Measurements from ENCODE around the gene TMPRSS9.
A peak's percentile ranks its signal among the peaks of the same experiment; 100 is the strongest.

TMPRSS9 gene

DNA sequence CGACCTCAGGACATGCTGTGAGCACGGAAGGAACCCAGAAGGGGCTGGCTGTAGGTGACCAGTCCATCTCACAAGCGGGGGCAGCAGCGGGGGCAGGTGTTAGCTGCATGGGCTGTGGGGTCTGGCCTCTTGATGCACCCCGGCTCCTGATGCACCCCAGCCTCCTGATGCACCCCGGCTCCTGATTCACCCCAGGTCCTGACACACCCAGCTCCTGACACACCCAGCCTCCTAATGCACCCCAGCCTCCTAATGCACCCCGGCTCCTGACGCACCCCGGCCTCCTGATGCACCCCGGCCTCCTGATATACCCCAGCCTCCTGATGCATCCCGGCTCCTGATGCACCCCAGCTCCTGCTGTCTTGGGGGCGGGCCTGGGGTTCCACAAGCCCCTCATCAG is 39.1 kb upstream of the TMPRSS9 start:
- DNase-seq (ENCODE audit: low read depth, low spot score) = no peak
- no peaks in the 10 kb centered on the region for H3K27me3 ChIP-seq (ENCODE audit: control insufficient read depth, insufficient read depth, low read length)
- peaks cover 17% of the 10 kb centered on the region; the same call in 1 of the 2 replicates for H3K36me3 ChIP-seq (ENCODE audit: control insufficient read depth, insufficient read depth, low read length)
- WGBS (ENCODE audit: insufficient coverage, insufficient read length) = no CpG with 5 or more reads among the region's 12 CpGs
- H3K4me3 ChIP-seq (ENCODE audit: low read length) = no peak overlapping the region
- no peak overlapping the region for H3K27ac ChIP-seq (ENCODE audit: low read length)
- no peaks in the 10 kb centered on the region for H3K9me3 ChIP-seq (ENCODE audit: control insufficient read depth, insufficient read depth, low read length)
- no peaks in the 10 kb centered on the region for H3K4me1 ChIP-seq (ENCODE audit: control insufficient read depth, insufficient read depth, low read length)

DNA sequence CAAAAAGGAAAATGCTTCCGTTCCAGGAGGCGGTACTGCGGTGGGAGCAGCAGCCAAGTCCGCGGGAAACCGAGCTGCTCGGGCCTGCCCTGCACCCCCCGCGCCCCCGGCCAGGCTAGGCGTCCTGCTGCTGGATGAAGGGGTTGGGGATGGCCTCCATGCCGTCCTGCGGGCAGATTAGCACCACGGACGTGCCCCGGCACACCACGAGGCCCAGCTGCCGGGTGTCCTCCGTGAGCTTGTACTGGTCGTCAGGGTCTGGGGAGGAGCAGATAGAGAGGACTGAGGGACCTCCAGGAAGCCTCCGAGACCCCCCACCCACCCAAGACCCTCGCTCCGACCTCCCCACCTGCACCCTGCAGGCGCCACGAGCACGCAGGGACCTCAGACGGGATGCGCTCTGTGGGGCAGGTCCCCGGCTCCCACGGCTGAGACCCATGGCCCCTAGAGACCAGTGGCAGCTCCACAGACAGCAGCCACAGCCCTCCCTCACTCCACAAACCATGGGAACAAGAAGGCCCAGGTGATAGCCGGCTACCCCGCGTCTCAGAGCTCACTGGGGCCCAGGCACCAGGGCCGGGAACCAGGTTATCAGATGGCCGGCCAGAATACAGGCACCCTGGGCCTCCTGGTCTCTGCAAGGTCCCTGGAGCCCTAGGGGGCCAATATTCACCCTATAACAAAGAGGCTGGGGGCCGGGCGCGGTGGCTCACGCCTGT is 38.3 kb upstream of the TMPRSS9 start:
- no peak overlapping the region for H3K27ac ChIP-seq (ENCODE audit: low read length)
- DNase-seq (ENCODE audit: low read depth, low spot score) = no peak
- no peaks in the 10 kb centered on the region for H3K27me3 ChIP-seq (ENCODE audit: control insufficient read depth, insufficient read depth, low read length)
- H3K36me3 ChIP-seq (ENCODE audit: control insufficient read depth, insufficient read depth, low read length) = peaks cover 18% of the 10 kb centered on the region; the same call in 1 of the 2 replicates
- H3K4me3 ChIP-seq (ENCODE audit: low read length) = no peak overlapping the region
- WGBS (ENCODE audit: insufficient coverage, insufficient read length) = no CpG with 5 or more reads among the region's 39 CpGs
- no peaks in the 10 kb centered on the region for H3K9me3 ChIP-seq (ENCODE audit: control insufficient read depth, insufficient read depth, low read length)
- H3K4me1 ChIP-seq (ENCODE audit: control insufficient read depth, insufficient read depth, low read length) = no peaks in the 10 kb centered on the region

DNA sequence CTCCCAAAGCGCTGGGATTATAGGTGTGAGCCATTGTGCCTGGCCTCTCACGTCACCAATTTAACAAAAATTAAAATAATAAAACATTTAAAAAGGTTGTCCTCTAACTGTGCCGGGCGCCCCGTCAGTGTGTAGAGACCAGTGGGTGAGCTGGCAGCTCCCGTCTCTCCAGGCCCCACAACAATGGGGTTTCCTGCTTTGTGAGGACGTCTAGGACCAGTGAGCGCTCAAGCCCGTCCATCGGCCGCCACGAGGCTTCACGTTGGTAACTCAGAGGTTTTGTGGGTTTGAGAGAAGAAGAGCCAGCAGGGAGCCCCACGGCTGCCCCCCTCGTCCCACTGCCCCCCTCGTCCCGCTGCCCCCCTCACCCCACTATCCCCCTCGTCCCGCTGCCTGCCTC is 36.4 kb upstream of the TMPRSS9 start:
- Histone ChIP-seq H3K9me3 (ENCODE audit: control insufficient read depth, insufficient read depth, low read length) (no peaks in the 10 kb centered on the region), H3K4me3 (ENCODE audit: low read length) (no peak overlapping the region), H3K4me1 (ENCODE audit: control insufficient read depth, insufficient read depth, low read length) (peaks cover 2% of the 10 kb centered on the region; the same call in 1 of the 2 replicates), H3K27me3 (ENCODE audit: control insufficient read depth, insufficient read depth, low read length) (no peaks in the 10 kb centered on the region), H3K36me3 (ENCODE audit: control insufficient read depth, insufficient read depth, low read length) (peaks cover 18% of the 10 kb centered on the region; the same call in 1 of the 2 replicates), H3K27ac (ENCODE audit: low read length) (no peak overlapping the region)
- no CpG with 5 or more reads among the region's 19 CpGs for WGBS (ENCODE audit: insufficient coverage, insufficient read length)
- no peak for DNase-seq (ENCODE audit: low read depth, low spot score)

DNA sequence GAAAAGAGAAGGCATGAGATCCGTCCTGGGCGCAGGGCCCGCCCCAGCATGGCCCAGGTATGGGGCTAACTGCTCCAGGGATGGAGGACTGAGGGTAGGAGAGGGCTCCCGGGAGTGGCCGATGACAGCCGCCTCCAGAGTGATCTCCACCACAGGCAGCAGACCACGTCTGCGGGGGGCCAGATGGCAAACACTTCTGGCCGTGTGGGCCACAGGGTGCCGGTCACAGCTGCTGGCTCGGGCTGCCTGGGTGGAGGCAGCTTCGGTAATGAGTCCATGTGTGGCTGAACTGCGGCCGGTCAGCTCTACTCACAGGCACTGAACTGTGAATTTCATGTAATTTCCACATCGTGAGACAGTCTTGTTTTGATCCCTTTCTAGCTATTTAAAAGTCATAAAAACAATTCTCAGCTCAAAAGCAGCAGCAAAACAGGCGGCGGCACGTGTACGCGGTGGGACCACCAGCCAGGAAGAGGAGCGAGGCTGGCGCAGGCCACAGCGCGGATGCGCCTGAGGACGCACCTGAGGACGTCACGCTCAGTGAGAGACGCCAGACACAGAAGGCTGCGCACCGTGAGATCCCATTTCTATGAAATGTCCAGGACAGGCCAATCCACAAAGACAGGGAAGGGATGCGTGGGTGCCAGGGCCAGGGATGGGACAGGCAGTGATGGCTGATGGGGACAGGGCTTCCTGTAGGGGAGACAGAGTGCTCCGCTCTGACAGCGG is 35.7 kb upstream of the TMPRSS9 start:
- Histone ChIP-seq H3K4me3 (ENCODE audit: low read length) (no peak overlapping the region), H3K36me3 (ENCODE audit: control insufficient read depth, insufficient read depth, low read length) (peaks cover 18% of the 10 kb centered on the region; the same call in 1 of the 2 replicates), H3K27me3 (ENCODE audit: control insufficient read depth, insufficient read depth, low read length) (no peaks in the 10 kb centered on the region), H3K9me3 (ENCODE audit: control insufficient read depth, insufficient read depth, low read length) (no peaks in the 10 kb centered on the region), H3K4me1 (ENCODE audit: control insufficient read depth, insufficient read depth, low read length) (peaks cover 2% of the 10 kb centered on the region; the same call in 1 of the 2 replicates), H3K27ac (ENCODE audit: low read length) (no peak overlapping the region)
- DNase-seq (ENCODE audit: low read depth, low spot score) = no peak
- WGBS (ENCODE audit: insufficient coverage, insufficient read length) = no CpG with 5 or more reads among the region's 34 CpGs

DNA sequence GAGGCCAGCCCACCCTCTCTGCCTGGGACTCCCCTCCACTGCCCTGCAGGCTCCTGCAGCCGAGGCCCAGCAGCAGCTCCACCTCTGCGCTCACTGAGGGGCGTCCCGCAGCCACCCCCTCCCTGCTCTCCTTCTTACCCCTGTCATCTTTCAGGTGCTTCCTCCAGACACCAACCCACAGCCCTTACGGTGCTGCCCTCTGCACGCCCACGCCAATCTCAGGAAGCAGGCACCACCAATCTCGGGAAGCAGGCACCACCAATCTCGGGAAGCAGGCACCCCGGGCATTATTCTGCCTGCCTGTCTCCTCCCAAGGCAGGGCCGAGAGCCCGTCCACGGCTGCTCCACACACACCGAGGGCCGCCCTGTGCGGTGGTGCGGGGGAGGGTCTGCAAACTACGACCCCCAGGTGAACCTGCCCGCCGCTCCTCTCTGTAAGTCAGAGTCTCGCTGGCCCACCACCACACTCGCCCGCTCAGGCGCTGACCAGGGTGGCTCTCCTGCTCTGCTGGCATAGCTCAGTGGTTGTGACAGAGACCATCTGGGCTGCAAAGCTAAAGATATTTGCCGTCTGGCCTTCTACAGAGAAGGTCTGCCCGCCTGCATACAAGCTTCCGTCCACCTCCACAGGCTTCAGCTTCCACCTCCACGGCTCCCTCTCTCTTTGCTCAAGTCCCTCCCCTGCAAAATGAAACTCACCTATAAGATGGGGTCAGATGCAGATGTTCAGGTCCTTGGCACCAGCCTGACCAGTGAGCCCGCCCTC is 34.6 kb upstream of the TMPRSS9 start:
- Histone ChIP-seq H3K9me3 (ENCODE audit: control insufficient read depth, insufficient read depth, low read length) (no peaks in the 10 kb centered on the region), H3K4me1 (ENCODE audit: control insufficient read depth, insufficient read depth, low read length) (peaks cover 2% of the 10 kb centered on the region; the same call in 1 of the 2 replicates), H3K27me3 (ENCODE audit: control insufficient read depth, insufficient read depth, low read length) (no peaks in the 10 kb centered on the region), H3K36me3 (ENCODE audit: control insufficient read depth, insufficient read depth, low read length) (peaks cover 18% of the 10 kb centered on the region; the same call in 1 of the 2 replicates), H3K4me3 (ENCODE audit: low read length) (no peak overlapping the region), H3K27ac (ENCODE audit: low read length) (no peak overlapping the region)
- WGBS (ENCODE audit: insufficient coverage, insufficient read length) = no CpG with 5 or more reads among the region's 29 CpGs
- no peak for DNase-seq (ENCODE audit: low read depth, low spot score)

DNA sequence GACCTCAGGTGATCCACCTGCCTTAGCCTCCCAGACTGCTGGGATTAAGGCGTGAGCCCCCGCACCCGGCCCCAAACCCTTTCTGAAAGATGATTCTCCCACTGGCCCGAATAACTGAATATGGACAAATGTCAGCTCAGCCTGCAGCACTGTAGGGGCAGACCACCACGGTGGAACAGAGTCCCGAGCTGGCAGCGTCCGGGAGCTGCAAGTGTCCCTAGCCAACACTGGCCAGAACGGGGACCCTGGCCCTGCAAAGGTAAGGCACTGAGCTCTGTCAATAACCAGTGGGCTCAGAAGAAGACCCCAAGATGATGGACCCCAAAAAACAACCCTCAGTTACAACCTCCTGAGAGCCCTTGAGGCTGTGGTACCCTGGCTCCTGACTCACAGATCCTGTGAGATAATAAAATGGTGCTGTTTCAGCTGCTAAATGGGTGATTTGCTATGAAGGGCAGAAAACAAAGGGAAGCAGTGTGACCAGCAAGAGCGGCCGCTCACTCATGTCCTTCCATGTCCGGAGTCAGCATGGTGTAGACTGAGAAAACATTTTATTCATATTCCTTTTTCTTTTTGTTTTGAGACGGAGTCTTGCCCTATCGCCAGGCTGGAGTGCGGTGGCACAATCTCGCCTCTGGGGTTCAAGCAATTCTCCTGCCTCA is 33.2 kb upstream of the TMPRSS9 start:
- no peak for DNase-seq (ENCODE audit: low read depth, low spot score)
- Histone ChIP-seq H3K4me1 (ENCODE audit: control insufficient read depth, insufficient read depth, low read length) (peaks cover 5% of the 10 kb centered on the region), H3K27me3 (ENCODE audit: control insufficient read depth, insufficient read depth, low read length) (no peaks in the 10 kb centered on the region), H3K27ac (ENCODE audit: low read length) (no peak overlapping the region), H3K4me3 (ENCODE audit: low read length) (no peak overlapping the region), H3K36me3 (ENCODE audit: control insufficient read depth, insufficient read depth, low read length) (peaks cover 18% of the 10 kb centered on the region; the same call in 1 of the 2 replicates), H3K9me3 (ENCODE audit: control insufficient read depth, insufficient read depth, low read length) (no peaks in the 10 kb centered on the region)
- WGBS (ENCODE audit: insufficient coverage, insufficient read length) = no CpG with 5 or more reads among the region's 16 CpGs

DNA sequence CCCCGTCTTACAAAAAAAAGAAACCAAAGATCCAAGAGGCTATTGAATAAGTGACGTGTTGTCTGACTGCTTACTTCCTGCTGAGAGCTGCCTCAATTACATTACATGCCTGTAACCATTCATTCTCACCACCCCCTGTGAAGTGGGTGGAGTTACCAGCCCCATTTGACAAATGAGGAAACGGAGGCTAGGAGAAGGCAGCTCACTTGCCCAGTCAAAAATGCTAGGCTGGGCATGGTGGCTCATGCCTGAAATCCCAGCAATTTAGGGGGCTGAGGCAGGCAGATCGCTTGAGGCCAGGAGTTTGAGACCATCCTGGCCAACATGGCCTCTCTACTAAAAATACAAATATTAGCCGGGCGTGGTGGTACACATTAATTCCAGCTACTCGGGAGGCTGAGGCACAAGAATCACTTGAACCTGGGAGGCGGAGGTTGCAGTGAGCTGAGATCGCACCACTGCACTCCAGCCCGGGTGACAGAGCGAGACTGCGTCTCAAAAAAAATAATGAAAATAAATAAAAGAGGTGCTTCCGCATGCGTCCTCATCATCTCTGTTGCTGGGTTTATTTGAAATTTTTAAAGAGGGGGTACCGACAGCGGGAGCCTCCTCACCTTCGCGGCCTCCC is 32.2 kb upstream of the TMPRSS9 start:
- peak overlapping the region; percentile 80 for H3K4me3 ChIP-seq (ENCODE audit: low read length)
- H3K36me3 ChIP-seq (ENCODE audit: control insufficient read depth, insufficient read depth, low read length) = peaks cover 18% of the 10 kb centered on the region; the same call in 1 of the 2 replicates
- H3K9me3 ChIP-seq (ENCODE audit: control insufficient read depth, insufficient read depth, low read length) = no peaks in the 10 kb centered on the region
- no peak for DNase-seq (ENCODE audit: low read depth, low spot score)
- H3K4me1 ChIP-seq (ENCODE audit: control insufficient read depth, insufficient read depth, low read length) = peaks cover 7% of the 10 kb centered on the region
- H3K27me3 ChIP-seq (ENCODE audit: control insufficient read depth, insufficient read depth, low read length) = no peaks in the 10 kb centered on the region
- no CpG with 5 or more reads among the region's 18 CpGs for WGBS (ENCODE audit: insufficient coverage, insufficient read length)
- H3K27ac ChIP-seq (ENCODE audit: low read length) = no peak overlapping the region

DNA sequence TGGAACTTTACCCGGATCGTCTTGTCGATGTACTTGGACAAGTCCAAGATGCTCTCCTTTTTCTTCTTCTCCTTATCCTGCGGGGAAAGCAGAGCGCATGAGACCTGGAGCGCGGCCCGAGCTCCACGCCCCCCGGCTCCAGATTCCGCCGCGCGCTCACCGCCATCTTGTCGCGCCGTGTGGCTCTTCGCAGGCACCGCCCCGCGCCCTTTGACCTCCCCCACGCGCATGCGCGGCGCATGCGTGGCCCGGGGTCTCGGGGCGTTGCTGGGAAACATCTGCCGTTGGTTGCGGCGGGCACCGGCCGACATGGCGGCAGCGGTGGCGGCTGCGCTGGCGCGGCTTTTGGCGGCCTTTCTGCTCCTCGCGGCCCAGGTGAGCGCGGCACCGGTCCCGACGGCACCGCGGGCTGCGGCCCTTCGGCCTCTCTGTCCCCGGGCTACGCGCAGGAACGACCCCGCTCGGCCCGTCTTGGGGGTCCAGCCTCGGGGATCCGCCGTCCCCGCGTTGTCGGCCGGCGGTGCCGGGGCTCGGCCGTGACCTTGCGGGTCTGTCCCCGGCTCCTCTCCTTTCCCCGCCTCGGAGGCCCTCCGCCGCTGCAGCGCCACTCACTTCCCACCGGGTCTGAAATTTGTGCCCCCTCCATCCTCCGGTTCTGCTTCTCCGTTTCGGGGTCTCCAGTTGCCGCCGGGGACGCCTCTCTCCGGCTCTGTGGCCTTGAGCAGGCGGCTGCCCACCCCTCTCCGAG is 31.5 kb upstream of the TMPRSS9 start, which contains the start of the genes LSM7 and SPPL2B:
Gene LSM7, minus strand, starts transcription at position 186 of the 748 bp plus-strand sequence. Its CDS starts 20 bp downstream, at position 166.
Gene SPPL2B, plus strand, starts transcription at position 284 of the 748 bp plus-strand sequence. Its CDS starts 26 bp downstream, at position 310.
- no CpG with 5 or more reads among the region's 89 CpGs for WGBS (ENCODE audit: insufficient coverage, insufficient read length)

DNA sequence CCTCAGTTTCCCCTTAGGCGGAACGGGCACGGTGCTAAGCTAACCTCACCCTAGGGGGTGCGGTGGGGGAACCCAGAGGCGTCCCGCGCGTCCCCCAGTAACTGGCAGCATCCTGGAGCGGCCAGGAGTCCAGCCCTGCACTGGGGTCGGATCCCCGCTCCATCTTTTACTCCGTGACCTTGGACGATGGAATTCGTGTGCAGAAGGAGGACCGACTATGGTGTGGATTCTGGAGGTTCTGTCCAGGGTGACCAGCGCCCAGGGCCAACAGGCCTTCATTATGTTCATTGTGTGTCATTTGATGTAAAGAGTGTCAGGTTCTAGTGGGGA is 31.0 kb upstream of the TMPRSS9 start:
- H3K4me3 ChIP-seq (ENCODE audit: low read length) = peak overlapping the region; percentile 80; the same call in 1 of the 2 replicates
- no CpG with 5 or more reads among the region's 16 CpGs for WGBS (ENCODE audit: insufficient coverage, insufficient read length)
- peaks cover 7% of the 10 kb centered on the region for H3K4me1 ChIP-seq (ENCODE audit: control insufficient read depth, insufficient read depth, low read length)
- H3K27me3 ChIP-seq (ENCODE audit: control insufficient read depth, insufficient read depth, low read length) = no peaks in the 10 kb centered on the region
- peaks cover 15% of the 10 kb centered on the region; the same call in 1 of the 2 replicates for H3K36me3 ChIP-seq (ENCODE audit: control insufficient read depth, insufficient read depth, low read length)
- DNase-seq (ENCODE audit: low read depth, low spot score) = no peak
- no peaks in the 10 kb centered on the region for H3K9me3 ChIP-seq (ENCODE audit: control insufficient read depth, insufficient read depth, low read length)
- H3K27ac ChIP-seq (ENCODE audit: low read length) = no peak overlapping the region

More for the DNA sequence above, 31.5 kb upstream of the TMPRSS9 start, which contains the start of the genes LSM7 and SPPL2B:
- H3K4me3 ChIP-seq (ENCODE audit: low read length) = peak within 1 kb of the TSS; percentile 80
- peaks cover 18% of the 10 kb centered on the region; the same call in 1 of the 2 replicates for H3K36me3 ChIP-seq (ENCODE audit: control insufficient read depth, insufficient read depth, low read length)
- no peak within 1 kb of the TSS for H3K27ac ChIP-seq (ENCODE audit: low read length)
- peaks cover 7% of the 10 kb centered on the region for H3K4me1 ChIP-seq (ENCODE audit: control insufficient read depth, insufficient read depth, low read length)
- no peaks in the 10 kb centered on the region for H3K27me3 ChIP-seq (ENCODE audit: control insufficient read depth, insufficient read depth, low read length)
- no peaks in the 10 kb centered on the region for H3K9me3 ChIP-seq (ENCODE audit: control insufficient read depth, insufficient read depth, low read length)
- no peak for DNase-seq (ENCODE audit: low read depth, low spot score)

All from iPS DF 6.9 (cell line).